DND-41 (cell line): Measurements from ENCODE around the gene PLAC8L1.

Source experiments
- EZH2 ChIP-seq: IDR thresholded peaks from 3 replicates; pipeline ENCODE4 v1.6.1; 2012; ENCODE audit warnings: borderline replicate concordance, low read depth, mild to moderate bottlenecking, moderate library complexity, low read length, inconsistent platforms; ENCODE audit not compliant: severe bottlenecking
- TF ChIP-seq, protein P1 (sequence below): IDR thresholded peaks from 2 replicates; pipeline ENCODE4 v1.5.1; 2012; ENCODE audit warnings: borderline replicate concordance, low read length, moderate library complexity, mild to moderate bottlenecking; ENCODE audit not compliant: poor library complexity, severe bottlenecking; ENCODE audit errors: extremely low read depth

DNA sequence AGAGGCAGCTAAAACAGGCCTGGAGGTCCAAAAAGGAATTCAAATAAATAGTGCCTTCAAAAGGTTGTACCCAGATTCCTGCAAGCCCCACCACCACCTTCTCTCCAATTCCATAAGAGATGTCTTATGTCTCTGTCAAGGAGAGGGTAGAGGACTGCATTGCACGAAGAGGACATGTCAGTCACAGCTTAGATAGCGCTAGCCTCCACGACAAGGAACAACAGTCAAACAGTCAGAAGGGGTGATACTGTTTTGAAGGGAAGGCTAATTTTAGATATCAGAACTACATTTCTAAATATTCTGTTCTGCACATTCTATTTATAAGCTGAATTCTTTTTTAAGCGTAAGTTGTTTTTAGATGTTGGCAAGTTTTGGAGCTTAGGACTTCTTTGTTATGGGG lies 34.2 kb downstream of the PLAC8L1 start:
- no peak for TF ChIP-seq EZH2
- TF ChIP-seq, protein P1, sequence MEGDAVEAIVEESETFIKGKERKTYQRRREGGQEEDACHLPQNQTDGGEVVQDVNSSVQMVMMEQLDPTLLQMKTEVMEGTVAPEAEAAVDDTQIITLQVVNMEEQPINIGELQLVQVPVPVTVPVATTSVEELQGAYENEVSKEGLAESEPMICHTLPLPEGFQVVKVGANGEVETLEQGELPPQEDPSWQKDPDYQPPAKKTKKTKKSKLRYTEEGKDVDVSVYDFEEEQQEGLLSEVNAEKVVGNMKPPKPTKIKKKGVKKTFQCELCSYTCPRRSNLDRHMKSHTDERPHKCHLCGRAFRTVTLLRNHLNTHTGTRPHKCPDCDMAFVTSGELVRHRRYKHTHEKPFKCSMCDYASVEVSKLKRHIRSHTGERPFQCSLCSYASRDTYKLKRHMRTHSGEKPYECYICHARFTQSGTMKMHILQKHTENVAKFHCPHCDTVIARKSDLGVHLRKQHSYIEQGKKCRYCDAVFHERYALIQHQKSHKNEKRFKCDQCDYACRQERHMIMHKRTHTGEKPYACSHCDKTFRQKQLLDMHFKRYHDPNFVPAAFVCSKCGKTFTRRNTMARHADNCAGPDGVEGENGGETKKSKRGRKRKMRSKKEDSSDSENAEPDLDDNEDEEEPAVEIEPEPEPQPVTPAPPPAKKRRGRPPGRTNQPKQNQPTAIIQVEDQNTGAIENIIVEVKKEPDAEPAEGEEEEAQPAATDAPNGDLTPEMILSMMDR: no peak
